SK-N-SH treated with all-trans-retinoic acid at 6 μM for 48 hours (cell line): Measurements from ENCODE around the gene ZAP70.

Experiments
- ARNTL ChIP-seq: fragments of 450-650 bp; formaldehyde crosslinking; IDR thresholded peaks from 2 replicates; pipeline ENCODE4 v1.5.0; 2020; ENCODE audit warnings: low read depth, mild to moderate bottlenecking, moderate library complexity, borderline replicate concordance
- PPARA ChIP-seq: fragments of 250-450 bp; sonication (Bioruptor Pico); IDR thresholded peaks from 2 replicates; pipeline ENCODE4 v1.5.0; 2020; ENCODE audit warnings: mild to moderate bottlenecking, borderline replicate concordance
- TF ChIP-seq, protein P1 (sequence below): fragments of 250-450 bp; sonication (Bioruptor Pico); IDR thresholded peaks from 2 replicates; pipeline ENCODE4 v1.5.1; 2020; ENCODE audit warnings: low read depth, mild to moderate bottlenecking, moderate library complexity

DNA sequence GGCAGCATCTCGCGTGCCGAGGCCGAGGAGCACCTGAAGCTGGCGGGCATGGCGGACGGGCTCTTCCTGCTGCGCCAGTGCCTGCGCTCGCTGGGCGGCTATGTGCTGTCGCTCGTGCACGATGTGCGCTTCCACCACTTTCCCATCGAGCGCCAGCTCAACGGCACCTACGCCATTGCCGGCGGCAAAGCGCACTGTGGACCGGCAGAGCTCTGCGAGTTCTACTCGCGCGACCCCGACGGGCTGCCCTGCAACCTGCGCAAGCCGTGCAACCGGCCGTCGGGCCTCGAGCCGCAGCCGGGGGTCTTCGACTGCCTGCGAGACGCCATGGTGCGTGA, 10.7 kb downstream of the ZAP70 start:
- TF ChIP-seq PPARA (CRISPR knock-in tag): no peak
- no peak for TF ChIP-seq ARNTL
- TF ChIP-seq, protein P1, sequence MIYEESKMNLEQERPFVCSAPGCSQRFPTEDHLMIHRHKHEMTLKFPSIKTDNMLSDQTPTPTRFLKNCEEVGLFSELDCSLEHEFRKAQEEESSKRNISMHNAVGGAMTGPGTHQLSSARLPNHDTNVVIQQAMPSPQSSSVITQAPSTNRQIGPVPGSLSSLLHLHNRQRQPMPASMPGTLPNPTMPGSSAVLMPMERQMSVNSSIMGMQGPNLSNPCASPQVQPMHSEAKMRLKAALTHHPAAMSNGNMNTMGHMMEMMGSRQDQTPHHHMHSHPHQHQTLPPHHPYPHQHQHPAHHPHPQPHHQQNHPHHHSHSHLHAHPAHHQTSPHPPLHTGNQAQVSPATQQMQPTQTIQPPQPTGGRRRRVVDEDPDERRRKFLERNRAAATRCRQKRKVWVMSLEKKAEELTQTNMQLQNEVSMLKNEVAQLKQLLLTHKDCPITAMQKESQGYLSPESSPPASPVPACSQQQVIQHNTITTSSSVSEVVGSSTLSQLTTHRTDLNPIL (CRISPR knock-in tag): no peak
